CD14-positive monocyte (primary cell): ENCODE results near the gene HAUS2. TPM values are rescaled to one million over a fixed set of nuclear protein-coding genes. Genes with fewer than 3 reads are reported as not detected.

Source experiments
- DNase-seq, 3 donors: peaks; one replicate each; pipeline ENCODE4 v3.0.0-alpha.2; 2011 to 2022
- H2AFZ ChIP-seq: 2 replicates; pipeline ENCODE4 v1.6.0; 2012; ENCODE audit warnings: mild to moderate bottlenecking, low read depth, low read length, inconsistent platforms; ENCODE audit not compliant: insufficient read depth, poor library complexity, severe bottlenecking
- H3K27ac ChIP-seq, 2 donors: 1 replicate in 1 of 2; 2 replicates in 1 of 2; pipeline ENCODE4 v1.5.1; 2012 to 2013; ENCODE audit warnings: low read length in 2 of 2, control low read depth in 1 of 2, inconsistent platforms in 1 of 2, low read depth in 1 of 2, mild to moderate bottlenecking in 1 of 2
- H3K27me3 ChIP-seq, 2 donors: one replicate each; pipeline versions ENCODE4 v1.6.0 to v1.6.1; 2011 to 2013; ENCODE audit warnings: low read length in 2 of 2; ENCODE audit not compliant: control insufficient read depth in 2 of 2, insufficient read depth in 2 of 2
- H3K36me3 ChIP-seq, 2 donors: replicated peaks in 1 of 2; 1 replicate in 1 of 2; 2 replicates in 1 of 2; pipeline versions ENCODE4 v1.5.1 to v1.6.1; 2012 to 2013; ENCODE audit warnings: low read length in 2 of 2, control low read depth in 1 of 2, inconsistent platforms in 1 of 2, mild to moderate bottlenecking in 1 of 2; ENCODE audit not compliant: insufficient read depth in 2 of 2, control insufficient read depth in 1 of 2
- H3K4me1 ChIP-seq, 2 donors: 1 replicate in 1 of 2; 2 replicates in 1 of 2; pipeline versions ENCODE4 v1.5.1 to v1.6.1; 2012 to 2013; ENCODE audit warnings: low read length in 2 of 2, control low read depth in 1 of 2, inconsistent platforms in 1 of 2, mild to moderate bottlenecking in 1 of 2, moderate library complexity in 1 of 2; ENCODE audit not compliant: insufficient read depth in 2 of 2, control insufficient read depth in 1 of 2
- H3K4me2 ChIP-seq: replicated peaks from 2 replicates; pipeline ENCODE3; 2012; ENCODE audit warnings: low read length, moderate library complexity, mild to moderate bottlenecking; ENCODE audit not compliant: poor library complexity, severe bottlenecking; ENCODE audit errors: extremely low read depth
- H3K4me3 ChIP-seq, 3 experiments: fragments of 200-600 bp in 1 of 3; sonication (generic) in 1 of 3; replicated peaks in 1 of 3; 1 replicate in 2 of 3; 2 replicates in 1 of 3; pipeline ENCODE4 v1.5.1; 2011 to 2013; ENCODE audit warnings: low read length in 3 of 3, mild to moderate bottlenecking in 3 of 3, control low read depth in 2 of 3, low read depth in 2 of 3, inconsistent platforms in 1 of 3, moderate library complexity in 1 of 3
- H3K79me2 ChIP-seq: 2 replicates; pipeline ENCODE4 v1.6.0; 2012; ENCODE audit warnings: mild to moderate bottlenecking, control low read depth, inconsistent platforms, low read length, moderate library complexity; ENCODE audit not compliant: insufficient read depth
- H3K9ac ChIP-seq: 2 replicates; pipeline ENCODE4 v1.6.0; 2017; ENCODE audit warnings: low read length, mild to moderate bottlenecking; ENCODE audit not compliant: insufficient read depth, poor library complexity, severe bottlenecking
- H3K9me3 ChIP-seq, 2 donors: replicated peaks in 1 of 2; 1 replicate in 1 of 2; 2 replicates in 1 of 2; pipeline versions ENCODE4 v1.5.1 to v1.6.1; 2012 to 2013; ENCODE audit warnings: low read length in 2 of 2, control low read depth in 1 of 2; ENCODE audit not compliant: control insufficient read depth in 1 of 2, insufficient read depth in 1 of 2
- H4K20me1 ChIP-seq: 2 replicates; pipeline ENCODE4 v1.6.0; 2012; ENCODE audit warnings: mild to moderate bottlenecking, low read length, control low read depth, moderate library complexity; ENCODE audit not compliant: insufficient read depth
- H3K27ac Mint-ChIP-seq, 7 donors: one replicate each; pipeline ENCODE4 v1.8.0; 2020; ENCODE audit warnings: mild to moderate bottlenecking in 7 of 7, mixed read lengths in 7 of 7, moderate library complexity in 6 of 7, inconsistent platforms in 2 of 7
- H3K27me3 Mint-ChIP-seq, 3 donors: one replicate each; pipeline ENCODE4 v1.8.0; 2021 to 2022; ENCODE audit warnings: low read depth in 3 of 3, mild to moderate bottlenecking in 3 of 3, mixed read lengths in 3 of 3, moderate library complexity in 3 of 3, inconsistent platforms in 1 of 3
- H3K36me3 Mint-ChIP-seq, 2 donors: one replicate each; pipeline ENCODE4 v1.8.0; 2020; ENCODE audit warnings: mixed read lengths in 2 of 2, inconsistent platforms in 1 of 2, mild to moderate bottlenecking in 1 of 2
- H3K4me1 Mint-ChIP-seq: one replicate; pipeline ENCODE4 v1.8.0; 2020; ENCODE audit warnings: mild to moderate bottlenecking, mixed read lengths
- H3K4me3 Mint-ChIP-seq, 2 donors: one replicate each; pipeline ENCODE4 v1.8.0; 2020; ENCODE audit warnings: mild to moderate bottlenecking in 2 of 2, mixed read lengths in 2 of 2, moderate library complexity in 1 of 2
- H3K9me3 Mint-ChIP-seq, 7 donors: one replicate each; pipeline ENCODE4 v1.8.0; 2020 to 2022; ENCODE audit warnings: mixed read lengths in 7 of 7, mild to moderate bottlenecking in 6 of 7, moderate library complexity in 6 of 7, inconsistent platforms in 2 of 7
- CTCF ChIP-seq: fragments of 200-600 bp; IDR thresholded peaks from one replicate; pipeline ENCODE4 v1.8.0; 2022; ENCODE audit warnings: antibody characterized with exemption, mild to moderate bottlenecking
- WGBS: methylation state at CpG from one replicate; pipeline ENCODE4 v1.1.5; 2013; ENCODE audit warnings: missing lambda C conversion rate; ENCODE audit not compliant: insufficient coverage; 5-methylcytosine and 5-hydroxymethylcytosine counted together
- intact Hi-C, 2 donors: fragments of 100-400 bp; cut with micrococcal nuclease; formaldehyde crosslinking; loops; one replicate each; pipeline versions ENCODE4 v1.15.0 to v1.15.1; 2023
- polyA plus RNA-seq, 3 donors: library from polyadenylated mRNA; depleted of rRNA in 1 of 3; unstranded in 2 of 3; stranded (reverse) in 1 of 3; fragments of 300-500 nt in 2 of 3; fragments of >200 nt in 1 of 3; fragmentation: Illumina TruSeq in 2 of 3; gene quantifications; 1 replicate in 2 of 3; 2 replicates in 1 of 3; pipeline ENCODE4 v1.2.3, GENCODE V29; 2012 to 2021

HAUS2 gene
- polyA plus RNA-seq, 3 donors = 12.5 to 22.0 (median 15.9) TPM

GRCh38 chr15:42511007-42511391, 37.6 kb upstream of the HAUS2 start:
- H3K4me2 ChIP-seq = peak overlapping the region; percentile 73
- Mint-ChIP-seq H3K36me3 (peaks cover 46 to 62% of the 10 kb centered on the region in 2 donors), H3K4me3 (peak overlapping the region; percentile 71 to 90), H3K27ac (peak overlapping the region; percentile 85 to 95 (median 93)), H3K27me3 (peaks cover 0 to 2% (median 0%) of the 10 kb centered on the region in 3 donors), H3K4me1 (peaks cover 31% of the 10 kb centered on the region), H3K9me3 (no peaks in the 10 kb centered on the region)
- H3K27me3 ChIP-seq = no peaks in the 10 kb centered on the region
- peaks cover 71% of the 10 kb centered on the region for H3K79me2 ChIP-seq
- peaks cover 33% of the 10 kb centered on the region for H4K20me1 ChIP-seq
- H3K9me3 ChIP-seq = no peaks in the 10 kb centered on the region
- peaks cover 49 to 68% of the 10 kb centered on the region in 2 donors for H3K36me3 ChIP-seq
- H2AFZ ChIP-seq = peak overlapping the region; percentile 60
- no peak for TF ChIP-seq CTCF
- H3K27ac ChIP-seq = peak overlapping the region; percentile 41 to 92
- peak overlapping the region; percentile 63 for H3K9ac ChIP-seq
- intact Hi-C loops = no loop called here
- peak overlapping the region; percentile 24 to 88 (median 77) for H3K4me3 ChIP-seq
- no CpG with 5 or more reads among the region's 4 CpGs for WGBS
- peaks cover 20 to 24% of the 10 kb centered on the region in 2 donors for H3K4me1 ChIP-seq
- DNase-seq = peak; percentile 46 to 80 (median 62)

DNA sequence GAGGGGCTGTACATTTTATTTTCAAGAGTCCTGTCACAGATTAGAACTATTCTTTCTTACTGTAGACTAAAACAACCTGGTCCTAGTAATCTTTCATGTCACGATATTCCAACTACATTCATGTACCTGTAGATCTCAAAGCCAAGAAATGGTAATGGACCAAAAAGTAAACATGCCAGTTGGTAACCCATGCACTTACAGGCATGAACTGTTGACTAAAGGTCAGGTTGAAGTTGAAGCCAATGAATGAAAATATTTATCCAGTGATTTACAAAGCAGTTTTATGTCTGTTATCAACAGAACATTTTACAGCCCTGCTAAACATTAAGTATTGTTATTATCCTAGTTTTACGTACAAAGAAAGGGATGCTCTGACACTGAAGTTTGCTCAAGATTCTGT, 25.3 kb upstream of the HAUS2 start:
- Histone ChIP-seq H3K4me1 (no peaks in the 10 kb centered on the region), H3K4me3 (no peak overlapping the region), H3K9me3 (no peaks in the 10 kb centered on the region), H3K27me3 (no peaks in the 10 kb centered on the region), H3K79me2 (no peaks in the 10 kb centered on the region), H3K36me3 (peaks cover 66 to 93% of the 10 kb centered on the region in 2 donors), H3K4me2 (no peak overlapping the region), H4K20me1 (peaks cover 26% of the 10 kb centered on the region), H3K9ac (no peak overlapping the region), H3K27ac (no peak overlapping the region), H2AFZ (no peak overlapping the region)
- WGBS = 100% methylated on average over 1 of the region's 2 CpGs
- intact Hi-C loops = no loop called here
- no peak for DNase-seq
- Mint-ChIP-seq H3K4me3 (no peak overlapping the region), H3K36me3 (peaks cover 58 to 87% of the 10 kb centered on the region in 2 donors), H3K27me3 (no peaks in the 10 kb centered on the region), H3K9me3 (no peaks in the 10 kb centered on the region), H3K4me1 (no peaks in the 10 kb centered on the region), H3K27ac (no peak overlapping the region)
- TF ChIP-seq CTCF = no peak
